Measurements from ENCODE around the gene TOX2. TPM values are rescaled to one million over a fixed set of nuclear protein-coding genes. Genes with fewer than 3 reads are reported as not detected.

TOX2 gene
- polyA plus RNA-seq, 3 donors = 0.39 to 0.56 (median 0.47) TPM

- H3K4me3 ChIP-seq (replicated peaks in 1 of 3; ENCODE audit: low read depth in 2 of 3, low read length in 3 of 3) = no peak overlapping the region
- intact Hi-C loops (cut with micrococcal nuclease) = no loop called here
- no peak overlapping the region for H3K9ac ChIP-seq (ENCODE audit: insufficient read depth, low read length, poor library complexity, severe bottlenecking)
- no peaks in the 10 kb centered on the region for H3K79me2 ChIP-seq (ENCODE audit: insufficient read depth, low read length)
- H3K27me3 ChIP-seq (ENCODE audit: control insufficient read depth in 2 of 2, insufficient read depth in 2 of 2, low read length in 2 of 2) = peaks cover 0 to 21% of the 10 kb centered on the region in 2 donors
- peaks cover 48% of the 10 kb centered on the region in 2 donors for H3K4me1 ChIP-seq (ENCODE audit: control insufficient read depth in 1 of 2, insufficient read depth in 2 of 2, low read length in 2 of 2)
- H3K9me3 ChIP-seq (replicated peaks in 1 of 2; ENCODE audit: control insufficient read depth in 1 of 2, insufficient read depth in 1 of 2, low read length in 2 of 2) = no peaks in the 10 kb centered on the region
- H4K20me1 ChIP-seq (ENCODE audit: insufficient read depth, low read length) = no peaks in the 10 kb centered on the region
- H3K27ac Mint-ChIP-seq = no peak overlapping the region
- H3K36me3 ChIP-seq (replicated peaks in 1 of 2; ENCODE audit: control insufficient read depth in 1 of 2, insufficient read depth in 2 of 2, low read length in 2 of 2) = no peaks in the 10 kb centered on the region
- no peak overlapping the region for H3K4me2 ChIP-seq (replicated peaks; ENCODE audit: extremely low read depth, low read length, poor library complexity, severe bottlenecking)
- H3K36me3 Mint-ChIP-seq = peaks cover 10 to 11% of the 10 kb centered on the region in 2 donors
- no peak overlapping the region for H2AFZ ChIP-seq (ENCODE audit: insufficient read depth, low read depth, low read length, poor library complexity, severe bottlenecking)
- no peak overlapping the region for H3K27ac ChIP-seq (ENCODE audit: low read depth in 1 of 2, low read length in 2 of 2)
- H3K4me3 Mint-ChIP-seq = peak overlapping the region in 1 of 2 donors; percentile 4
- peaks cover 0 to 3% (median 0%) of the 10 kb centered on the region in 7 donors for H3K9me3 Mint-ChIP-seq
- no peak for TF ChIP-seq CTCF (IDR thresholded peaks at IDR 0.05)
- no peak for DNase-seq
- H3K27me3 Mint-ChIP-seq (ENCODE audit: low read depth in 3 of 3) = peaks cover 11 to 31% (median 23%) of the 10 kb centered on the region in 3 donors
- H3K4me1 Mint-ChIP-seq = peaks cover 54% of the 10 kb centered on the region
- WGBS (ENCODE audit: insufficient coverage) = no CpG with 5 or more reads among the region's 4 CpGs
Observed at GRCh38 chr20:43962530-43962929, 47.9 kb downstream of the TOX2 start.

- Histone ChIP-seq H3K4me3 (replicated peaks in 1 of 3; ENCODE audit: low read depth in 2 of 3, low read length in 3 of 3) (no peak overlapping the region), H3K9me3 (replicated peaks in 1 of 2; ENCODE audit: control insufficient read depth in 1 of 2, insufficient read depth in 1 of 2, low read length in 2 of 2) (no peaks in the 10 kb centered on the region), H3K27ac (ENCODE audit: low read depth in 1 of 2, low read length in 2 of 2) (no peak overlapping the region), H3K4me1 (ENCODE audit: control insufficient read depth in 1 of 2, insufficient read depth in 2 of 2, low read length in 2 of 2) (peaks cover 47% of the 10 kb centered on the region in 2 donors), H3K27me3 (ENCODE audit: control insufficient read depth in 2 of 2, insufficient read depth in 2 of 2, low read length in 2 of 2) (peaks cover 0 to 25% of the 10 kb centered on the region in 2 donors), H4K20me1 (ENCODE audit: insufficient read depth, low read length) (no peaks in the 10 kb centered on the region), H2AFZ (ENCODE audit: insufficient read depth, low read depth, low read length, poor library complexity, severe bottlenecking) (no peak overlapping the region), H3K4me2 (replicated peaks; ENCODE audit: extremely low read depth, low read length, poor library complexity, severe bottlenecking) (no peak overlapping the region), H3K36me3 (replicated peaks in 1 of 2; ENCODE audit: control insufficient read depth in 1 of 2, insufficient read depth in 2 of 2, low read length in 2 of 2) (no peaks in the 10 kb centered on the region), H3K9ac (ENCODE audit: insufficient read depth, low read length, poor library complexity, severe bottlenecking) (no peak overlapping the region), H3K79me2 (ENCODE audit: insufficient read depth, low read length) (no peaks in the 10 kb centered on the region)
- no peak for DNase-seq
- Mint-ChIP-seq H3K27me3 (ENCODE audit: low read depth in 3 of 3) (peaks cover 11 to 25% (median 20%) of the 10 kb centered on the region in 3 donors), H3K36me3 (peaks cover 6% of the 10 kb centered on the region in 2 donors), H3K9me3 (peaks cover 0 to 2% (median 0%) of the 10 kb centered on the region in 7 donors), H3K4me3 (peak overlapping the region in 1 of 2 donors; percentile 51), H3K4me1 (peaks cover 49% of the 10 kb centered on the region), H3K27ac (no peak overlapping the region)
- intact Hi-C loops (cut with micrococcal nuclease) = no loop called here
- WGBS (ENCODE audit: insufficient coverage) = 78% methylated on average over 3 of the region's 5 CpGs
- TF ChIP-seq CTCF (IDR thresholded peaks at IDR 0.05) = no peak
Observed at GRCh38 chr20:43963233-43963632, 48.6 kb downstream of the TOX2 start.
